ENCODE measurements around the gene MYMK.

- TF ChIP-seq, protein P1, sequence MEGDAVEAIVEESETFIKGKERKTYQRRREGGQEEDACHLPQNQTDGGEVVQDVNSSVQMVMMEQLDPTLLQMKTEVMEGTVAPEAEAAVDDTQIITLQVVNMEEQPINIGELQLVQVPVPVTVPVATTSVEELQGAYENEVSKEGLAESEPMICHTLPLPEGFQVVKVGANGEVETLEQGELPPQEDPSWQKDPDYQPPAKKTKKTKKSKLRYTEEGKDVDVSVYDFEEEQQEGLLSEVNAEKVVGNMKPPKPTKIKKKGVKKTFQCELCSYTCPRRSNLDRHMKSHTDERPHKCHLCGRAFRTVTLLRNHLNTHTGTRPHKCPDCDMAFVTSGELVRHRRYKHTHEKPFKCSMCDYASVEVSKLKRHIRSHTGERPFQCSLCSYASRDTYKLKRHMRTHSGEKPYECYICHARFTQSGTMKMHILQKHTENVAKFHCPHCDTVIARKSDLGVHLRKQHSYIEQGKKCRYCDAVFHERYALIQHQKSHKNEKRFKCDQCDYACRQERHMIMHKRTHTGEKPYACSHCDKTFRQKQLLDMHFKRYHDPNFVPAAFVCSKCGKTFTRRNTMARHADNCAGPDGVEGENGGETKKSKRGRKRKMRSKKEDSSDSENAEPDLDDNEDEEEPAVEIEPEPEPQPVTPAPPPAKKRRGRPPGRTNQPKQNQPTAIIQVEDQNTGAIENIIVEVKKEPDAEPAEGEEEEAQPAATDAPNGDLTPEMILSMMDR (IDR thresholded peaks at IDR 0.05) = no peak
- TF ChIP-seq EP300 (IDR thresholded peaks at IDR 0.05) (no peak), POLR2AphosphoS5 (IDR thresholded peaks at IDR 0.05) (peak in 1 of 4 donors; percentile 25), POLR2A (IDR thresholded peaks at IDR 0.05) (no peak)
Measured at GRCh38 chr9:133563291-133563796, 38.6 kb upstream of the MYMK start.

Measured in sigmoid colon (tissue), 4 donors.